HG03103 (cell line): Measurements from ENCODE around the gene PUS3.
A peak's percentile ranks its signal among the peaks of the same experiment; 100 is the strongest.

ENCODE experiments used
- ATAC-seq: cut with Tn5 transposase; IDR thresholded peaks from one replicate; pipeline ENCODE4 v1.9.1; 2021; ENCODE audit warnings: low read depth; ENCODE audit not compliant: unreplicated experiment

PUS3 gene, protein sequence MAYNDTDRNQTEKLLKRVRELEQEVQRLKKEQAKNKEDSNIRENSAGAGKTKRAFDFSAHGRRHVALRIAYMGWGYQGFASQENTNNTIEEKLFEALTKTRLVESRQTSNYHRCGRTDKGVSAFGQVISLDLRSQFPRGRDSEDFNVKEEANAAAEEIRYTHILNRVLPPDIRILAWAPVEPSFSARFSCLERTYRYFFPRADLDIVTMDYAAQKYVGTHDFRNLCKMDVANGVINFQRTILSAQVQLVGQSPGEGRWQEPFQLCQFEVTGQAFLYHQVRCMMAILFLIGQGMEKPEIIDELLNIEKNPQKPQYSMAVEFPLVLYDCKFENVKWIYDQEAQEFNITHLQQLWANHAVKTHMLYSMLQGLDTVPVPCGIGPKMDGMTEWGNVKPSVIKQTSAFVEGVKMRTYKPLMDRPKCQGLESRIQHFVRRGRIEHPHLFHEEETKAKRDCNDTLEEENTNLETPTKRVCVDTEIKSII

DNA sequence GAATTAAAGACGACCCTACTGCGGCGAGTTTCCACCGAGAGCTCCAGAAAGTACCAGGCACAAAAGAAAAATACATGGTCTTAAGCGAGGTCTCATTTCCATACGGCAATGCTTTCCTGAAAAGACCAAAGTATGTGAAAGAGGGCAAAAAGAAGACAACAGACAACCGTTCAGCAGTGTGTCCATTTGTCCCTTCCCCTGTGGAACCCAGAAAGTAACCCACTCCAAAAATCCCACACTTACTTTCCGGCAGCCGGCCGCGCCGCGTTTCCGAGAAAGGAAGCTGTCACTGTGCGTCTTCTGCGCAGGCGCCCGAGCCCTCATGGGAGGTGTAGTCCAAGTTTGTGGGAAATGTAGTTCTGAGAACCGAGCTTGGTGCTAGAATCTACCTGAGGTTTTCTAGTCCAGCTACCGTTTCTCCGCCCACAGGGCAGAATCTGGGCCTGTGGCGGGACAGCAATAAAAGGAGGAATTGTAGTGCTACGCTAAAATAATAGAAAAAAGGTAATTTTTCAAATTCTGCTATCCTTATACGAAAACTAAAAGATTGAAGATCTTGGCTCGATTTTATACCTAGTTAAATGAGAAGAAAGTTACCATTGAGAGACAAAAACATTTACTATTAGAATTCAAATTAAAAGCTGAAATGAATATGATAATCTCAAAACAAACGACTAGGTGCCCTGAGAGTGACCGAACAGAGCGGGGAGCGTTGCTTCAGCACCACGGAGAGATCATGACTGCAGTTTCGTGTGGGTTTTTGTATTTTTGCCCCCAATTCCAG, at the start of gene PUS3:
Gene PUS3, minus strand, starts transcription at position 280 of the 784 bp plus-strand sequence. CDS start 6,922 bp downstream, outside the sequence.
- ATAC-seq, result peak; percentile 98

DNA sequence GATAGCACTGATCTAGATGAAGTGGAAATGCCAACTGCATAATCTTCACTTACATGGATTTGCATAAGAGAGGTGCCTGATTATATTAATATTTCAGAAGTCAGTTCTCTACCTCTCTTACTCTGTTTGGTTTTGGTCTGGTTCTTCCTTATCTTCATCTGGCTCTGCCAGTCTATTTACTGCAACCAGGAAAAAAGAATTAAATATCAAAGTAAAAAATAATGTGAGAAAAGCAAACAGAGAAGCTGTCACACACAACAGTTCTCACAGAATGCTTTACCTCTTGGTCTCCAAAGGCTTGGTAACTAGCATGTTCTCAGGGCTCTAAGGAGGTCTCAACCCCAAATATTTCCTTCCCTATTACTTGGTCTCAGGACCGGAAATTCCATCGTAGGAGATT, 49.6 kb upstream of the PUS3 start:
- no peak for ATAC-seq

DNA sequence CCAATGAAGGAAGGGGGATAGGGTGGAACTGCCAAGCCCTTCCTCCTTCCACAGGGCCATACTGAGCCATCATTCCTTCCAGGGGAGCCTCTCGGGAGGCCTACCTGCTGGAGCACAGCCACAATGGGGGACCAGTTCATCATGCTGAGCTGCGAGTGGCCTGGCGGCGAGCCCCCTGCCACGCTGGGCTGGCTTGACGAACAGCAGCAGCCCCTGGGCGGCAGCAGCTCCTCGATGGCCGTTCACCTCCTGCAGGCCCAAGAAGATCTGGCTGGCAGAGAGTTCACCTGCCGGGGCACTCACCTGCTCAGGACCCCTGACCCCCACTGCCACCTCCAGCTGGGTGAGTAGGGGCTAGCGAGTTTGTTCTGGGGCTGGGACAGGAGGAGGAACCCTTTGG, 48.7 kb upstream of the PUS3 start:
- ATAC-seq, result no peak

DNA sequence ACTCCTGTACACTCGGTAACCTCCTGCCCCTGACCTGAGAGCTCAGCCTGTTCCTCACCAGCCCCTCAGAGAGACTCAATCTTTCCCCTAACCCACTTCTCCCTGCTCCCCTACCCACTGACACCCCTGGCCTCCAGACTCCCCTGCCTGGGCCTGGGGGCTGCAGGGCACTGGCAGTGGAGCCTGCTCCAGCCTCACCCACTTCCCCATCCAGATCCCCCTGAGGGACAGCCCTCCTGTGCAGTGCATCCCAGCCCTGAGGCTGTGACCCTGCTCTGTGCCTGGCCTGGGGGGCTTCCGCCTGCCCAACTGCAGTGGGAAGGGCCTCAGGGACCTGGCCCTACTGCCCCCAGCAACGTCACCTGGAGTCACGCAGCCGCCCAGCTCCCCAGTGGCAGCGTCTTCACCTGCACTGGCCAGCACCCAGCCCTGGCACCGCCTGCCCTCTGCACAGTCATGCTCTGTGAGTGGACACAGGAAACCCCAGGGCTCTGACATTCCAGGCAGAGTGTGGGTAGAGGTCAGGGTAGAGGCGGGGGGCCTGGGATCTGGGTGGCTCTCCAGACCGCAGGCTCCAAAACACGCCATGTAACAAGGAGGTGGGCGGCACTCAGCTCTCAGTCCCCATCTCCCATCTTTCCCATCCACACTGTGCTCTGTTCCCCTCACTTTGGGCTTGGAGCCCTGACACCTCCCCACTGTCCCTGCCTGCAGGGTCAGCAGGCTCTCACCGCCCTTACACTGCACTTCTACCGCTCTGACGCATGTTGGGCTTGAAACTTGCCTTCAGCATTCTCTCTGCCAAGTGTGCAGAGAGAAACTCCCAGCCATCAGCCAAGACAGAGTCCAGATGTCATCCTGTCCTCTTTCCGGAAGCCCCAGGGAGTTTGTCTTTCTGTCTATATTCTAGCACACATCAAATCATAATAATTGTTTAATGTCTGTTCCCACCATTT, 48.0 kb upstream of the PUS3 start:
- no peak for ATAC-seq

DNA sequence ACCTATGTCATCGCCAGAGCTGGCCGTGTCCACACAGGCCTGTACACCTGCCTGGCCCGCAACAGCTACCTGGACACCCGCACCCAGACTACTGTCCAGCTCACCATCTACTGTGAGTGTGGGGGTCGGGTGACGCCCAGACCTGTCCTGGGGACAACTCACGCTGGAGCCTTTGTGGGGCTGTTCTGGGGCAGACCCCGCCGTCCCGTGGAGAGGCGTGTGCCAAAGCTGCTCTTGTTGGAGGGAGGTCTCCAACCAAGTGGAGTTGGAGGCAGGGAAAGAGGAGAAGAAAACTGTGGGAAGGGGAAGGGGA, 47.1 kb upstream of the PUS3 start:
- ATAC-seq, result no peak

DNA sequence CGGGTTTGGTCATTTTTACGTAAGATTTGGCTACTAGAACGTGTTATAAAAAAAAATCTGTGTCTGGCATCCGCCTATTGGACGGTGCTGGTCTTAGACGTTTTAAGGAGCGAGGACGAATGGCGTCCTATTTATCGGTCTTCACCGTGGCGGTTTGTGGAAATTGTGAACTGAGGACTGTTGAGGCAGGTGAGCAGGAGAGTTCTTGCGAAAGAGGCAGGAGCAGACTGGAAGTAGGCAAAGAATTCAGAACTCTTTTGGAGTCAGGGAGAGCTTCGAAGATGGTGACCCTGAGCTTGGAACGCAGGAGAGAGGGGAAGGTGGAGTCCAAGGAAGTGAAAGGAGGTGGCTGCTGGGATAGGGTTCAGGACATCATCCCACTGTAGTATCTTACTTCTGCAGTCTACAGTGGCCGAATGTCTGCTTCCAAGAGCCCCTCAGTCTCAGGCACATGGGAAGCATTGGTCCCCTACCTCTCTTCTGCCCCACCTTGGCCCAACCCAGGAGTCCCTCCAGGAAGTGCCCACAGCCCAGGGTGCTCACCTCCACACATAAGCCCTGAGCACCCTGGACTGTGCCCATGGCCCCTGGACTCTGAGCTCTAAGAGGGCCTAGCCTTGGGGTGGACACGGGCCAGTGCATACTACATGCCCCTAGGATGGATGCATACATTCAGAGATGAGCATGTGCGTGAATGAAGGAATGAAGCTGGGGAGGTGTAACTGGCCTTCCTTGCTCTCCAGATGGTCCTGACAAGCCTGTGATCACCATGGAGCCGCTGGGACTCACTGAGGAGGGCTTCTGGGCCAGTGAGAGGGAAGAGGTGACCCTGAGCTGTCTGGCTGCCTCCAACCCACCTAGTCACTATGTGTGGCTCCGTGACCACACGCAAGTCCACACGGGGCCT, 46.5 kb upstream of the PUS3 start:
- no peak for ATAC-seq

DNA sequence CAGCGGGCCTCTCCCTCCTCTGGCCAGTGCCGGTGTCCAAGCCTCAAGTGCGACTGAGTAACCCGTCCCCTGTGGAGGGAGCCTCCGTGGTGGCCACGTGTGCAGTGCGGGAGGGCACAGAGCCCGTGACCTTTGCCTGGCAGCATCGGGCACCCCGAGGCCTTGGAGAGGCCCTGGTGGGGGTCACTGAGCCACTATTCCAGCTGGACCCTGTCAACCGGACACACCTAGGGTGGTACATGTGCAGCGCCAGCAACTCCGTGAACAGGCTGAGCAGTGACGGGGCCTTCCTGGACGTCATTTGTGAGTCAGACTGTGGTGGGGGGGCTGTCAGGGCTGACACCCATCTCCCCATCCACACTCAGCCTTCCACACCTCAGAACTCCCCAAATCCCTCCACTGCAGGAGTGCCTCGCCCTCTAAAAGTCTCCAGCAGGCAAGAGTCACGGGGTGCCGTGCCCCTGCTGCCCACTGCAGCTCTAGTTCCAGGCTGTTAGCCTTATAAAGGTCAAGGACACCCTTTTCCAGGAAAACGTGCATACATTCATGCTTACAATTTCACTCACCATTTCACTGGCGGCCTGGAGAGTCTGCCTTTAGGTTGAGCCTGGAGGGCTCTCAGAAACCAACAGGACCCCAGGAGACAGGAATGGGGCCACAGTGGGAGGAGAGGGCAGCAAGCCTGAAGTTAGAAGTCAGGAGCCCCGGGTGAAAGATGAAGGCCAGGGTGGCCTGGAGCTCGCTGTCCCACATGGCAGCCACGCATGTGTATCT, 45.5 kb upstream of the PUS3 start:
- no peak for ATAC-seq

DNA sequence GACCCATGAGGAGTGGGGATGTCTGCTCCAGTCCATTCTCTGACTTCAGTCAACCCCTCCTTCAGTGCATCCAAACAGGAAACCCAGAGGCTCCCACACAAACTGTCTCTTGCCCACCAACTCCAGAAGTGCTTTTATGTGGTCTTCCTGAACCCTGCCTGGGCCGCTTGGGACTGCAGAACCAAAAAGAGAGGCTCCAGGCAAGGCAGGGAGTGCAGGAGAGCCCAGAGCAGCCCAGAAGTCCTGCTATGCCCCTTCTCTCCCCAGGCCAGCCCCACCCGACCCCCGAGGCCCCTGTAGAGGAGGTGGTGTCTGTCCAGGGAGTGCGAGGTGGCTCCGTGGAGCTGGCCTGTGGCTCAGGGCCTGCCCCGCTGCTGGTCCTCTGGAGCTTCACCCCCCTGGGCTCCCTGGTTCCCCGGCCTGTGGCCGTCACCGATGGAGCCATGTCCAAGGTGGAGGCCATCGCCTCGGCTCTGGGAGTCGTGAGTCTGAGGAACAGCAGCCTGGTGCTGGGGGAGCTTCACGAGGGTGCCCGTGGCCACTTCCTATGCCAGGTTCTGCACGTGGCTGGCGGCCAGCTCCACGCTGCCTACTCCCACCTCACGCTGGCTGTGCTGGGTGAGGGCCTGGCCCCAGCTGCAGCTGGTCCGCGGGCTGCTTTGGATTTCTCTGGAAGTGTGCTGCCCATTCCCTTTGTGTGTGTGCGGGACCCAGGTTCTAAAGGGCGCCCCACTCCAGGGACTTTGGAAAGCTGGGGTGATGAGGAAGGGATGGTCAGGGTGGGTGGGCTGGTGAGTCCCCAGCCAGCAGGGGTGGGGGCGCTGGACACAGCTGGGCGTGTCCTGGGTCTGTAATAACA, 44.6 kb upstream of the PUS3 start:
- no peak for ATAC-seq

DNA sequence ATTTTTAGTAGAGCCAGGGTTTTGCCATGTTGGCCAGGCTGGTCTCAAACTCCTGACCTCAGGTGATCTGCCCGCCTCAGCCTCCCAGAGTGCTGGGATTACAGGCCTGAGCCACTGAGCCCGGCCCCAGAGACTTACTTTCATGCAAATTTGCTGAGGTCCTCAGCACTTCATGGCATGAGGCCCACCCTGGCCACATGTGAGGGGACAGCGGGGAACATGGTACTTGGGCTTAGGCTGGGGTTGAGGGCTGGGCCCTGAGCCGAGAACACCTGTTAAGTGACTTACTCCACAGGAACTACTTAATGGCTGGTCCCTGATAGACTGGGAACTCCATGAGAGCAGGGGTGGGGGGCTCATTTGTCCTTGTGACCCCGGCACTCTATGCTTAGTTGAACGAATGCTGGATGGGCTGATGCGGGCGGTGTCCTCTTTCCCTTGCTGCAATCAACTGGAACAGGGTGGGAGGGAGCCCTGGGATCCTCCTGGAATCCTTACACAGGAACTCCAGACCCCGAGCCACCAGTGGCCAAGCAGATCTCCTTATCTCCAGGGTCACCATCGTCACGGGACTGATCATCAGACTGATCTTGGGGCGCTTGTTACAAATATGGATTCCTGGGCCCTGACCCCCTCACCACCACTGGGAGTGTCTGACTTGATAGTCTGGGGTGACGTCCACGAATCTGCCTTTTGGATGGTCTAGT, 43.9 kb upstream of the PUS3 start:
- ATAC-seq, result no peak

DNA sequence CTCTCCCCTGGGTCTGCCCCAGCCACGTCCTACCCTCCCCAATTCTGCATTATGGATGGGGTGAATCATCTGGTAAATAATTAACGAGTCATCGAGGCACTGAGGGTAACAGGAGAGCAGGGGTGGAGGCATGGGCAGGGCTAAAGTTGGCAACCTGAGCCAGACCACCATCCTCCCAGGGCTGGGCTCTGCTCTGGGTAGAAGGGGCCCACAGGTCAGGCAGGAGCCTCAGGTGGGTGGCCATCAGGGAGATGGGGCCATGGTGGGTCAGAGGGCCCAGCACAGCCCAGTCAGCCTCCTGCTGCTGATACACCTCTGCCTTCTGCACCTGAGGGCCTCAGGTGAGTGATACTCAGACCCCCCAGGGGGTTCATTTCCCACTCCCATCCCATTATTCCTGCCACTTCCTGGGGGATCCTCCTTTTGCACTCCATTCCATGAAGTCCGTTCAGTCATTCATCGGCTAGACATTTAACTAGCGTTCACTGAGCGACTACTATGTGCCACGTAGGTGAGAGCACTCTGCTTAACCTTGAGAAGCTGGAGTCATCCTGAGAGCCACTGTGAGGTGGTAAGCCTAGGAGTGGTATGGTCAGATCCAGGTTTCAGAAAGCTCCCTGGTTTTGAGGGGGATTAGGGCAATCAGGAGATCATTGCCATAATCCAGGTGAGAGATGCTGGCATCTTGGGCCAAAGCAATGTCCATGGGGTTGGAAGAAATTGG, 43.0 kb upstream of the PUS3 start, which contains the start of gene VSIG10L2:
Gene VSIG10L2, plus strand, starts transcription at position 248 of the 724 bp plus-strand sequence. Its CDS starts 12 bp downstream, at position 260.
- no peak for ATAC-seq

DNA sequence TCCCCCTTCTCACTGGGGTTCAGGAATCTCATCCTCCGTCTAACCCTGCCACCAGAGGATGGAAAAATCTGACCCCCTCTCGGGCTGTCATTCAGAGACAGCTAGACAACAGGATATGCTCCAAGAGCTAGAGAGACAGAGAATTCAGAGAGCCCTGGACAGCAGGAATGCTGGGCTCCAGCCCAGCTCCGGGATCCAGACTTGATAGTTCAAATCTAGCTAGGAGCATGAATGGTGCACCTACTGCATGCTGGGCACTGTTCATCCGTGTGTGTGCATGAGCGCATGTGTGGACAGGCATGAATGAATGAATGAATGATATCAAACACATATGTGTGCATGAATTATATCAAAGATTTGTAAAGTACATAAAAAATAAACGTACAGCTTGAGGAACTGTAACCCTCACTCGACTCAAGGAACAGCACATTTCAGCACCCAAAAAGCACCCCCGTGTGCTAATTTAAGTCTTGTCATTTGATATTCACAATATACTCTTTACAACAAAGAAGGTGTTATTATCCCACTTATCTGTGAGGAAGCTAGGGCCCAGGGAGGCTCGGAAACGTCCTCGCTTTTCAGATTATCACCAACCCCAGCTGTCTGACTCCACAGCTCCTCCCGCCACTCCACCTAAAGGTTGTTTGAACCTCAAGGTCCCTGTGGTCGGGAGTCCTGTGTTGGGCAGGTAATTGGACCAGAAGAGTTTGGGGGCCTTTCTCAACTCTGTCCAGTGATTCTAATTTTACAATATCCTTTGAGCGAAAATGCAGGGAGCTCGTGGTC, 42.2 kb upstream of the PUS3 start:
- ATAC-seq, result no peak

DNA sequence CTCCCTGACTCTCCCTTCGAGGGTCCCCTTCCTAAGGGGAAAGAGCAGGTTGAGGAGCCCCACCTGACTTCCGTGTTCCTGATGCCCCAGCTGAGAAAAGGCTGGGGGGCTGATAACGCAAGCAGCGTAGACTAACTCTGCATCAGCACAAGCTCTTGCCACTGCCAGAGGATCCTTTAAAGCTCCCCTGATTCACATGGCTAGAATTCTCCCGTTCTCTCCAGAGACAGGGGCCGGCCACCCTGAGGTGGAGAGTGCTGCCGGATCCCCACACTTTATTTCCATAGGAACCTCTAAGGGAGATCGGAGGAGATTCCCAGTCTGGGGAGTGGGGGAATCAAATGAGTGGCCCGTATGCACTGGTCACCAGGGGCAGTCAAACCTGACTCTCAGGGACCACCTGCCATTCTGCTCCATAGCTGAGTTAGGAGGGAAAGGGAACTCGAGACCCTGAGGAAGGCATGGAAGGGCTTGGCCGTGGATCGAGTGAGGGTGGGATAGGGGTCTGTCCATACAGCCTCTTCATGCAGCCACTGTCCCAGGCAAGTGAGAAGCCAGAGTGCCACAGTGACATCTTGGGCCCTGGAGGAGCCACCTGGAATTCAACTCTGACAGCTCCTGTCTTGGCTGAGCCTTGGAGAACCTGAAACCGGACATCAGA, 41.5 kb upstream of the PUS3 start:
- ATAC-seq, result no peak

DNA sequence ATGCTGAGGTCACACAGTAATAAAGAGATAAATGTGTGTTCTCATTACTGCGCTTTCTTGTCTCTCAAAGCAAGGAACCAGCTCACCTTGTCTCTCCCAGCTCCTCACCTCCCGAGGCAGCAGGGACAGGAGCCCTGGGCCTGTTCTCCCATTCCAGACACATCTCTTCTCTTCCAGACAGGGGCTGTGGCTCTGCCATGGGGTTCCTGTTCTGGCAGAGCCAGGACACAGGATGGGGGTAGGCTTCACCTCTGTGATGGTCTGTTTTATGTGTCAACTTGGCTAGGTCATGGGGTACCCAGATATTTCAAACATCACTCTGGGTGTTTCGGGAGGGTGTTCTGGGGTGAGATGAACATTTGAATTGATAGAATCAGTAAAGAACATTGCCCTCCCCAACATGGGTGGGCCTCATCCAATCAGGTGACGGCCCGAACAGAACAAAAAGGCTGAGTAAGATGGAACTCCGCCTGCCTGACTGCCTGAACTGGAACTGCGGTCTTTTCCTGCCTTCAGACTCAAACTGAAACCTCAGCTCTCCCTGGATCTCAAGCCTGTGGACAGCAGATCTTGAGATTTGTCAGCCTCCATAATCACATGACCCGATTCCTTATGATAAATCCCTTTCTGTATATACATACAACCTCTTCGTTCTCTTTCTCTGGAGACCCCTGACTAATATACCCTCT, 40.8 kb upstream of the PUS3 start:
- ATAC-seq, result no peak

DNA sequence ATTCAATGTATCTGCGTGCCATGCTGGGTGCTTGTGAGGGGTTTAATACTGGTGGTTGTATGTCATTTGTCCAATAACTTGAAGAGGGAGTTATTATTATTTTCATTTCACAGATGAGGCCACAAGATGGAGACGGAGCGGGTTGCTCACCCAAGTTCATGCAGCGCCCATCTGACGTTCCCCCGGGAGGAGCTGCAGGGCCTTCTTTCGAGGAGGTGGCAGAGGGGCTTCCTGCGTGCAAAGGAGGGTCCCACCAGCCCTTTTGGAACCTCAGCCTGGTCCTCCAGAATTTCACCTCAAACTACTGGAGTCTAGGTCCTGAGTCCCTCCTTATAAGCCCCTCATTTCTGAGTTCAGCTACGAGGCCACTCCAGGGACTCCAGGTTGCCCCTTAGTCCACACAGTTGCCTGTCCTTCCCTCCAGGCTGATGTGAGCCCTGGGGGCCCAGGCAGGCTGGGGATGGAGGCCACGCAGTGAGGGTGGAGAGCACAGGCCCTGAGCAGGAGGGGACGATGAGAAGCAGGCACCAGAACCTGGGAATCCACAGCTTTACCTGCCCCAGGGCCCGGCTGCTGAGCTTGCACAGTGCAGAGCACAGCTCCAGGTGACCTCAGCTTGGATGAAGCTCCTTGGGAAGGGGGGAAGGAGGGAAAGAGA, 39.9 kb upstream of the PUS3 start:
- ATAC-seq, result no peak
